Activated CD8-positive, alpha-beta memory T cell treated with anti-CD3 and anti-CD28 coated beads, Interleukin-2, amount 50 U/mL, for 24 hours (primary cell): Measurements from ENCODE around the gene ABHD10.

Experiments used
- DNase-seq: peaks from one replicate; pipeline ENCODE4 v3.0.0-alpha.2; 2020; ENCODE audit errors: extremely low read depth

The ABHD10 gene

GRCh38 chr3:111965484-111965883 is 13.3 kb upstream of the ABHD10 start:
- DNase-seq: no peak

GRCh38 chr3:111967068-111967467 is 11.8 kb upstream of the ABHD10 start:
- no peak for DNase-seq

DNA sequence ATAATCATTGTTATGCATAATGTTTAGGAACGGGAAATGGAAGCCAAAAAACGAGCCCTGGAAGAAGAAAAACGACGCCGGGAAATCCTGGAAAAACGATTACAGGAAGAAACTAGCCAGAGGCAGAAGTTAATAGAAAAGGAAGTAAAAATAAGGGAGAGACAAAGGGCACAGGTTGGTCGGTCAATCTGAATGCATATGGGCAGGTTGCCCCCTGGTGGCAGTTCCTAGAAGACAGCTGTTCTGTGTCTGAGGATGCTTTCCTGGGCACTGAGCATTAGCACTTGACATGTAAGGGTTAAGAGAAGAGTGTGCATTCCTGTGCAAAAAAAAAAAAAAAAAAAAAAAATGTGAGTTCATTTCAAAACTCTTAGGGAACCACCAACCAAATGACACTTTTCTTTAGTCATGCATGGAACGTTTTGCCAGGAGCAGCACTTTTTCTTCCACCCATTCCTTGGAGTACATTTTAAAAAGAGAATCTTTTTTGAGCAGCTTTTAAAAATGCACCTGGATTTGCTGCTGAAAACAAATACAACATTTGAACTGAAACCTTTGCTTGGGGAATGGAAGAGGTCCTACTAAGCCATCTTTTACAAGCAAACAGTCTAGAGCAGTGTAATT is 11.1 kb upstream of the ABHD10 start:
- DNase-seq: peak; percentile 57

- DNase-seq: no peak
Measured at GRCh38 chr3:111968319-111969054, 10.3 kb upstream of the ABHD10 start.

DNA sequence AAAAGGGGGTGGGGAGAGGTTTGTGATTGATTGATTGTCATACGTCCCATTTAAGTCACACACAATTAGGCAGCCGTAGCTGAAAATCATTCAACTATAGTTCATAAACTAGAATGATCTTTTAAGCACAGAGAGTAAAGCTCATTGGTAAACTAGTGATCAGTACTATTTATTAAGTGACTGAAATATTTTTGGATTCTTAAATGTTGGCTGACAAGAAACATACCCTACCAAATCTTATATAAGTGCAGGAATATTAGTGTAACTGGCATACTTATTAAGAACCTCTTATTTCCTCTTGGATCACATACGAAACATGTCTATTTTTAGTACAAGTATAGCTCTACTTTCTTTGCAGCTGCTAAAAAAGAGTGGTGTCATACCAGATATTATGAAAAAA is 8.4 kb upstream of the ABHD10 start:
- DNase-seq: no peak

- no peak for DNase-seq
Measured at GRCh38 chr3:111971533-111972130, 7.2 kb upstream of the ABHD10 start.

GRCh38 chr3:111972891-111973290 is 5.9 kb upstream of the ABHD10 start:
- no peak for DNase-seq

GRCh38 chr3:111975131-111975530 is 3.7 kb upstream of the ABHD10 start:
- no peak for DNase-seq

DNA sequence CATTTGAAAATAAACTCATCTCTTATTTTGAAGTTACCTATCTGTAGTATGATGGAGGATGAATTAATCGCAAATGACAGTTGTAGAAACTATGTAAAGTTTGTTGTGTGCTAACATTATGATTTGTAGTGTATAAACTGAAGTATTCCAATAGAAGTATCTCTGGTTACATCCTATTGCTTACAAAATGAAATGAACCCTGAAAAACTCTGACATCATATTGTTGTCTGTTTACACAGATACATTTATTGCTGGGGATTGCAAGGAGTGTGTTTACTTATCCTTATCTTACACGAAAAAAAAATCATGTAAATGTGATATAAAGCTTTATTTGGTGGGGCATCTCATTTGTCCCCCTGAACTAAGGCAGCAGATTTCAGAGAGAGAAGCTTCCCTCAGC is 2.6 kb upstream of the ABHD10 start:
- no peak for DNase-seq

GRCh38 chr3:111979434-111980038 is 710 bp downstream of the ABHD10 start:
- no peak for DNase-seq

DNA sequence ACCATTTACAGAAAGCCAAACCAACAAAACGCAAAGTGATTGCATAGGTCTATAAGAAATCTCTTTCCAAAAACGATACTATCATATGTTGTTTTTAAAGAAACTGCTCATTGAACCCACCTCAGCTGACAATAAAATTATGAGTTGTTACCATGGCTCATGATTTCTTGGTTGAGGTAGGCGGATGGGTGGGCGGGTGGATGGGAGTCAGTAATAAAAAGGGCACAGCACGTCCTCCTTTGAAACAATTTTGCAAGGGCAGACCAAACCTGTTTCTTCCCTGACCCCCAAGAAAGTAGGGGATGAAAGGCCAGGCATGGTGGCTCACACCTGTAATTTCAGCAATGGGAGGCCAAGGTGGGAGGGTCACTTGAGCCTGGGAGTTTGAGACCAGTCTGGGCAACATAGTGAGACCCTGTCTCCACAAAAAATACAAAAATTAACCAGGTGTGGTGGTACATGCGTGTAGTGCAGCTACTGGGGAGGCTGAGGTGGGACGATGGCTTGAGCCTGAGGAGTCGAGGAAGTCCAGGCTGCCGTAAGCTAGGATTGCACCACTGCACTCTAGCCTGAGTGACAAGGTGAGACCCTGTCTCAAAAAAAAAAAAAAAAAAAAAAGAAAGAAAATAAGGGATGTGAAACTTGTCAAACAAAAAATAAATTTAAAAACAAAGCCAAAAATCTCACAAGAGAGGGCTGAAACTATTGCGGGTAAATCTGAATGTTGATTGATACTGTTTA is 2.1 kb downstream of the ABHD10 start:
- no peak for DNase-seq

GRCh38 chr3:111981457-111981763 is 2.6 kb downstream of the ABHD10 start:
- no peak for DNase-seq

GRCh38 chr3:111984636-111985298 is 5.9 kb downstream of the ABHD10 start:
- DNase-seq: no peak

GRCh38 chr3:111986800-111987199 is 8.0 kb downstream of the ABHD10 start:
- no peak for DNase-seq

GRCh38 chr3:111989061-111989678 is 10.3 kb downstream of the ABHD10 start:
- no peak for DNase-seq

DNA sequence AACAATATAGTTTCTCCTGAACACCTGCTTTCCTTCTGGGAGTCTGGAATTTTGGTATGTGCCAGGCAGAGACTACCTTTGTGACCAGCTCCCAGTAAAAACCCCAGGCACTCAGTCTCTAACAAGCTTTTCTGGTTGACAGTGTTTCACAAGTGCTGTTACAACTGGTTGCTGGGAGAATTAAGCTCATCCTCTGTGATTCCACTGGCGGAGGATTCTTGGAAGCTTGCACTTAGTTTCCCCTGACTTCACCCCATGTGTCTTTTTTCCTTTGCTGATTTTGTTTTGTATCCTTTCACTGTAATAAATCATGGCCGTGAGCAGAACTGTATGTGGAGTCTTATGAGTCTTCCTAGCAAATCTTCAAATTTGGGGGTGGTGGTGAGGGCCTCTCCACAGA is 14.2 kb downstream of the ABHD10 start:
- DNase-seq: no peak

DNA sequence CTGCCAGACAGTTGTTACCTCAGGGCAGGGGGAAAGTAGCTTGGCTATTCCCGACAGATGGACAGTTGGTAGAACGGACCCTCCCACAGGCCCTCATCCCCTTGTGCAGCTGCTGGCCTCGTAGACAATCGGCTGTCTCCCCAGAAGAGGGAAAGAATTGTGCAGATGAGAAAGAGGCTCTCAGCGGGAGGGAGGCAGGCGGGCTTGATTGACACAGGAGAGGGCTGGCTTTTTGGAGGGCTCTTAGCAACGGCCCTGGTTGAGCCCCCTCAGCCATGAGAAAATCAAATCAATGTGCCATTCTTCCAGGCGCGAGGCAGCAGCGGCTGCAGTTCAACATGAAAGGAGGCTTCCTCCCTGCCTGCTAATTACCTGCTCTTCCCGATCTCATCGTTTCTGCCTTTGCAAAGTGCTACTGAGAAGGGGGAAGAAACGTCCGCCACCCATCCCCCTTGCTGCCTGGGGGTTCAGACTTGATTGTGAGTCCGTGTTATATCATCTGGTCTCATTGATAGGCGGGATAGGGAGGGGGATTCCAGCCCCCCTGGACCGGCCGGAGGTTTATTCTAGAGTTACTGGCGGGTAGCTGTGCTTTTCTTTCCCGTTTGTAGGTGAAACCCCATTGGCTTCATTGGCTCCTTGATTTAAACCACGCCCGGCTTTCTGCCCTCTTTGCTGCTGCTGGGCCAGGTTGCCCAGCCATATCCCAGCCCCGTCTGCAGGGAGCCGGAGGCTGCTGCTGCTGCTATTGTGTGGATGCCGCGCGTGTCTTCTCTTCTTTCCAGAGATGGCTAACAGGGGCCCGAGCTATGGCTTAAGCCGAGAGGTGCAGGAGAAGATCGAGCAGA is 20.0 kb downstream of the ABHD10 start, which contains the start of gene TAGLN3:
TAGLN3 (plus strand) TSS at position 287 of the 848 bp plus-strand sequence; CDS start at position 788, 501 bp downstream.
- no peak for DNase-seq

- DNase-seq: no peak
Measured at GRCh38 chr3:111999484-112000324, 20.9 kb downstream of the ABHD10 start.

DNA sequence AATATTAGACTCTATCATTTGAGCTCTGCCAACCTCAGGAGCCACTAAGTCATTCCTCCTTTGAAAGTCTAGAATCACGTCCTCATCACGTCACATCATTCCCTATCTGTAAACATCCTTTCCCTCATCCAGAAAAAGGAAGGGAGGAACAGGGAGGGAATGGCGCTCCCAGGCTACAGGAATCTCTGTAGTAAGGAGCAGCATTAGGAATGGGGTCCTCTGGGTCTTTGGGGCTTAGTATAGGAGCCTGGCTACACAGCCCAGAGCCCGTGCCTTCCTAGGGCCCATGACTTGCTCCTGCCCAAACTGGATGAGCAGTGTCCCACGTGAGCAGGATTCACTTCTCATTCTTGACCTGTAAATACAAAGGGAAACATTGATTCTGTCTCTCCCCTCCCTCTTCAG is 21.5 kb downstream of the ABHD10 start:
- DNase-seq: no peak
